GM18519 (cell line): Measurements from ENCODE around the gene PLEKHG7.
"Not testable (repeated sequence)": the region's sequence is repeated elsewhere in the genome, so short reads cannot be mapped to it uniquely, and the experiment has no call there.

Source experiments
- ATAC-seq: cut with Tn5 transposase; IDR thresholded peaks from one replicate; pipeline ENCODE4 v1.9.1; 2021; ENCODE audit warnings: mild to moderate bottlenecking, moderate library complexity; ENCODE audit not compliant: unreplicated experiment, low FRiP score

Gene PLEKHG7

GRCh38 chr12:92785563-92785950, 82.8 kb downstream of the PLEKHG7 start:
- no peak for ATAC-seq

DNA sequence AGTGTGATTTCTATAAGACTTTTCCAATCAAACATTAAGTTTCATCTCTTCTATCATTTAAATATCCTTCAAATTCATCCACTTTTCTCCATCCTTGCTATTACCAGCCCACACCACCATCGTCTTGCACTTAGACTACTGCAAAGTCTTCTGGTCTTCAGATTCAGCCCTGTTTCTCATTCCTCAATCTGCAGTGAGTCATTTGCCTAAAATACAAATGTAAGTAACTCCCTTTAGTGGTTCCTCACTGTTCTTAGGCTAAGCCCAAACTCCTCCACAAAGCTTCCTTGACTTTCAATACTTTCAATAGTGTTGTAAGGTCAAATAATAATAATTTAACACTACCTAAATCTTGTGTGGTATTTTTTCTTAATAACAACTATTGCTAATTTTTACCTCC, 83.3 kb downstream of the PLEKHG7 start:
- ATAC-seq, result no peak

DNA sequence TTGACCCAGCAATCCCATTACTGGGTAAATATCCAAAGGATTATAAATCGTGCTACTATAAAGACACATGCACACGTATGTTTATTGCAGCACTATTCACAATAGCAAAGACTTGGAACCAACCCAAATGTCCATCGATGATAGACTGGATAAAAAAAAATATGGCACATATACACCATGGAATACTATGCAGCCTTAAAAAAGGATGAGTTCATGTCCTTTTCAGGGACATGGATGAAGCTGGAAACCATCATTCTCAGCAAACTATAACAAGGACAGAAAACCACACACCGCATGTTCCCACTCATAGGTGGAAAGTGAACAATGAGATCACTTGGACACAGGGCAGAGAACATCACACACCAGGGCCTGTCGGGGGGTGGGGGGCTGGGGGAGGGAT, 91.6 kb downstream of the PLEKHG7 start:
- ATAC-seq, result not testable (repeated sequence)

- no peak for ATAC-seq
Observed at GRCh38 chr12:92794814-92795213, 92.0 kb downstream of the PLEKHG7 start.

- no peak for ATAC-seq
Observed at GRCh38 chr12:92796650-92797049, 93.9 kb downstream of the PLEKHG7 start.

DNA sequence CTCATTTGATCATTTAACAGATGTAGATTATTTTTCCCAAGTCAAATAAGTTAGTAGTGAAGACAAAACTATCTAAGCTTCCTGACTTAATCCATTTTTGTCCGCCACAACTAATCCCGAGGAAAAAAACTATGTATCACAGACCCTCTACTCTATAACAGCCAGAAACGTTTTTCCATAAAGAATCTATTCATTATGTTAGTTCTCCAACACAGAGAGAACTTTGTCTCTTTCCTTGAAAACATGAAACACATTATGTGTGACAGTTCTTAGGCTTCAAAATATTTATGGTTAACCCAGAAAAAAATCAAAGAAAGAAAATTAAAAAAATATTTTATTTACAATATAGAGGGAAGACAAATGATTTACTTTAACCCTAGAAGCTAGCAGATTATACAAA, 100.1 kb downstream of the PLEKHG7 start:
- no peak for ATAC-seq

DNA sequence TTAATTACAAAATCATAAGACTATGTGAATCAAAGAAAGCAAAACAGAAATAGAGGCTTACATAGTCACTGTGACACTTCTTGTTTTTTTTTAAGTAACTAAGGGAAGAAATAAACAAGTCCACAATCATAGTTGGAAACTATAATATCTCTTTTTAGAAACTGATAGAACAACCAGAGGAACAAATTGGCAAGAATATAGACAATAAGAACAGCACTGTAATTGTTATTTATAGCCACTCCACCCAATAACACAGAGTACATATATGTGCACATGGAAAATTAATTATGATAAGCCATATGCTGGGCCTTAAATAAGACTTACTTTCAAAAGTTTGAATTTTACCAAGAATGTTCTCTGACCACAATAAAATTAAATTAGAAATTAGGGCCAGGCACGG, 101.1 kb downstream of the PLEKHG7 start:
- no peak for ATAC-seq

- ATAC-seq, result peak; percentile 65
Observed at GRCh38 chr12:92810370-92810769, 107.6 kb downstream of the PLEKHG7 start.

DNA sequence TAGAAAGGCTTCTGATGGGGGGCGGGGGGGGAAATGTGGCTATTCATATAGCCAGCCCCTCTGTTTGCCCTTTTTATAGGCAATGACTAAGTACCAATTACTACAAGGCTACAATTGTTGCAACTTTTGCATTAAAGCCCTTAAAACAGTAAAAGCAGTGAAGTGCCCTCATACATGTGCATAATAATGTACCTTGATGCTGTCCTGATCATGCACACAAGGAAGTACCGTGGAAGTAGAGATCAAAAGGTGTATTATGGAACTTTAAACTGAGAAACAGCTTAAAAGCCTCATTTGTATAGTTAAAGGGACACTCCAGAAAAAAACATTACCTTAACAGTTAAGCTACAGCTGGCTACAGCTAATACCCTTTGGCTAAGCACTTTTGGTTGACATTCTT, 111.8 kb downstream of the PLEKHG7 start:
- no peak for ATAC-seq

DNA sequence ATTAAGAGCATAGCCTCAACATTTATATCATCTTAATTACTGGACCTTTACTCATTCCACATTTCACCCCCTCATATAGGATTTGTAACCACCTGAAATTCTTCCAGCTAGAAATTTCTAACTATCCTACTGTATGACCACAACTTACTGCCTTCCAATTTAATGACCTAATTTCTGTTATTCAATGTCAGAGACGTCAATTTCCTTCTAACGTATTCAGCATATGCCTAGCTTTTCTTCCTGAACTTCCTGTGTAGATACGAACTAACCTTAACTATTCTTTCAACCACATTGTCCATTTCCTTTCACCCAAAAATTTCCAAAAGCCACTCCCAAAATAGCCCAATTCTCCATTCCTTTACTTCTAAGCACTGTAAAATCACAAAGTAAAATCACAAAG, 118.4 kb downstream of the PLEKHG7 start:
- ATAC-seq, result no peak
